ENCODE measurements around the gene CAST.
"Not testable (repeated sequence)": the region's sequence is repeated elsewhere in the genome, so short reads cannot be mapped to it uniquely, and the experiment has no call there.

CAST gene

DNA sequence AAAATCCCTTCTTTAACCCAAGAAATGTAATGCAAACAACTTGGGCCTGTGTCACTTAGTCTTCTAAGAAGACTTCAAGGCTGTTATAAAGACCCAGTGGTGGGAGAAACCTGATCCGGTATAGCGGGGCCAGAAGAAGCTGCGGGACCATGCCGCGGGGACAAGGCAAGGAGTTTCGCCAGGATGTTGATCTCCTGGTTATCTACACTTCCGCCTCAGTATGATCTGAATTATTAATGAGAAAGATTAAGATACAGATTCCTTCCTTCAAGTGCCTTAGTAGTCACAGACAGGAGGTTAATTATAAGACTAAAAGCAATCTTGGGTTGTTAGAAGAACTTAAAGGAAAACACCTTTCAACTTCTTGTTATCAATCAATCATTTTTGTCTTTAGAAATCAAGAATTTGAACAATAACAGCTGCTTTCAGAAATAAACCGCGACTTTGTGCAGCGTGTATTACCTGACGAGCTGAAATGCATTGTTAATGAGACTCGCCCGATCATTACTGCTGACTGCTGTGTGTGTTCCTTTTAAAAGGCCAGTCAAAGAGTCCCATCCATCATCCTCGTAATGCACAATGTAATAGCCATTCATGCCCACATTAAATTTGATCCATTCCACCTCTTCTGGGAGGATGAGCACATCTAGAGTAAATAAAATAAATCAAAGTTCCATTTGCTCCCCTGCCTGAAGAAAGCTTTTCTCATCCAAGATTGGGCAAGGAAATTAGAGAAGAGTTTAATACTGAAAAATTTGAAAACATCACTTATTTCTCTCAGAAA lies 123.3 kb downstream of the CAST start:
- DNase-seq, result no peak

DNA sequence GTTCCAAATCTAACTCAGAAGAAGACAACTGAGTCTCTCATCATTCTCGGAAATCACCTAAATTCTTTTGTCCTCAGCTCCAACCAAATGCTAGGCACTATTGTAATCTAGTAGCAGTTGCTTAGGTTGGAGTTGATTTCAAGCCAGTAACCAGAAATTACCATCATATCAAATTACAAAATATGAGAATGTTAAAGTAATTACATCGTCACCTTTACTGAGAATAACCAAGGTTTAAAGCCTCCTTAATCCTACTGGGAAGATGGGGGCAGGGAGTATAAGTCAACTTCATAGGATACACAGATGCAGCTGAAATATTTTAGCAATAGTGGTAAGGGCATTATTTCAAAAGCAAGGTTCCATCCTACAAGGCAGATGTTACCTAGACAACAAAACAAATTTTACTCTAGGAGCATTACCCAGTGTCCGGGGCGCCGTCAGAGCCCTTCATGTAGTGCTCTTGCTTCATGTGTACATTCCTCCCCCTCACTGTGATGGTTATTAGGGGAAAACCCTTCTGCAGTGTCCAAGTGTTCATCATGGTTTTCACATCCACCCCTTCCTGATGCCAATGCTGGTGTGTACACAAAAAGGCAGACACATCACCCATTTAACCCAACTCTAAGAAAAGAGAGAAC lies 126.1 kb downstream of the CAST start:
- DNase-seq, result no peak

DNA sequence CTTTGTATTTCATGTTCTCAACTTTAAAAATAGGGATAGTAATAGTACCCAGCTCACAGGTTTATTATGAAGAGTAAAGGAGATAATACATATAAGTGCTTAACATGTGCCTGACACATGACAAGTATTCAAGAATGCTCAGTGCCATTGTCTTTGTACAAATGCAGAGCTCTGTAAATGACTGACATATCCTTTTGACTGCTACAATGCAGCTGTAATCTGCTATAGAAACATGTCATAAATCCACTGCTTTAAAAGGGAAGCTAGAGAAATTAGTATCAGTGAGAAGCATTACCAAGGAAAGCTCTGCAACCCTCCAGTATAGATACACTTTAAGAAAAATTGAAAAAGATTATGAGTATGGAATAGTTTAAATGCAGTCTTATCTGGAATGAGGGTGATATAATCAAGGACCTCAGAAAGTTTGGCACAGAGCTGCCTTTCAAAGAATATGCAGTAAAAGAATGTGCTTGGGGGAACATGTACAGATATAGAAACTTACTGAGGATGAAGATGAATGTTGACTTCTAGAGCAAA lies 127.7 kb downstream of the CAST start:
- no peak for DNase-seq

GRCh38 chr5:96790961-96791504 lies 128.9 kb downstream of the CAST start:
- DNase-seq, result no peak

GRCh38 chr5:96794757-96795156 lies 132.6 kb downstream of the CAST start:
- peak; percentile 54 for DNase-seq

GRCh38 chr5:96795626-96796025 lies 133.4 kb downstream of the CAST start:
- DNase-seq, result no peak

DNA sequence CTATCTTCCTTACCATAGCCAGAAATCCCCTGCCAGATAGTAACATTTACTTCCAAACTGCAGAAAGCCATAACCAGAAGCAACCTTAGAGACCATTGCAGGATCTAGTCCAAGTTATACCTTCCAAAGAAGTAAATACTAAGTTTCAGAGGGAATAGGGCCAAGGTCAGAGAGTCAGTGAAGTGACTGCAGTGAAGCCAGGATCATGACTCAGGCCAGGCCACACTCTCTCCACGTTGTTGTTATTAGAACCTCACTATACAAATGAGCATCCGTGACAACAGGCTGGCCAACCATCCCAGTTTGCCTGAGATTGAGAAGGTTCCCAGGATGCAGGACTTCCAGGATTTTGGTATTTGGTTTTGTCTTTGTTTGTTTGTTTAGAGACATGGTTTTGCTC lies 134.3 kb downstream of the CAST start:
- no peak for DNase-seq

GRCh38 chr5:96801718-96802117 lies 139.5 kb downstream of the CAST start:
- DNase-seq, result not testable (repeated sequence)

- DNase-seq, result peak; percentile 54
These were observed 145.0 kb downstream of the CAST start for GRCh38 chr5:96807075-96807654.

DNA sequence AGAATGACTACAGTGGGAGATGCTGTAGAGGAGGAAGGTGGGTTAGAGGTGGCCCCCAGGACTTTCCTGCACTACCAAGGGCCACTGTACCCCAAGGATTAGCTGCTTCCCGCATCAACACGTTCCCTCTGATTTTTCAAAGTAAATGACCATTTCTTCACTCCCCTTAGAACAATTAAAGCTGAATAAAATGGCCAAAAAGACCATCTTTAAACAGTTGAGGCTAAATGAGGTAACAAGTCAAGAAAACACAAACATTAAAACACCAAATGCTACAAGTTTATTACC lies 146.3 kb downstream of the CAST start:
- DNase-seq, result no peak

- DNase-seq, result no peak
These were observed 146.8 kb downstream of the CAST start for GRCh38 chr5:96808868-96809558.

DNA sequence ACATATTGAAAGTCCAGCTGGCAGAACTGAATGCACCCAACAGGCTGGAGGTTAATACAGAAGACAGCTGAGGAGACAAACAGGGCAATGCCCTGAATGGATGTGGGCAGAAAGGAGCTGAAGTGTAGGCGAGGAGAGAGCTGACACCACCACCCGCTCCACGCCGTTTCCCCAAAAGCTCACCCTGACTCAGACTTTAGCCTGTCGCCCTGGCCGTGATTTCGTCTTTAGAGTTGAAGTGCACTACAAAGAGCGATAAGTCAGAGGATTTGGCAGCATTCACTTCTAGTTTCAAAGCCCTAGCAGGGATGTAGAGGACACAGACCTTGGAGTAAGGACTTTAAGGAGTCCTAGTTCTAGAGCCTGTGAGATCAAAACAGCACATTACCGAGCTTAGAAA lies 147.7 kb downstream of the CAST start:
- DNase-seq, result no peak

DNA sequence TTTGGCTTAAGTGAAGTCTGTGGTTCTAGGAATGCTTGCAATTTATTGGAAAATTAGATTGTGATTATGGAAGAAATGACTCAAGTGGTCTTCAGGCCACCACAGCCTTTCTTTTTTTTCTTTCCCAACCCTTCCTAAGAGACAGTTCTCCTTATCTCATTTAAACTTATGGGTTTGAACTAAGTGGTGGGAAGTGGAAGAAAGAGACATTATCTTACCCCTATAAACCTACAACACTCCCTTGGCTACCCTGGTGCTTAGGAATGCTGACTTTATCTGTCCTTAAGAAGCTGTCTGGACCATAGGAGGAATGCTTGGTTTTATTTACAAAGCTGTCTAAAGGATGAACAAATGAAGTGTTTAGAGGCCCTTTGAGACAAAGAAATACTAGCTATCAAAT lies 150.7 kb downstream of the CAST start:
- no peak for DNase-seq

DNA sequence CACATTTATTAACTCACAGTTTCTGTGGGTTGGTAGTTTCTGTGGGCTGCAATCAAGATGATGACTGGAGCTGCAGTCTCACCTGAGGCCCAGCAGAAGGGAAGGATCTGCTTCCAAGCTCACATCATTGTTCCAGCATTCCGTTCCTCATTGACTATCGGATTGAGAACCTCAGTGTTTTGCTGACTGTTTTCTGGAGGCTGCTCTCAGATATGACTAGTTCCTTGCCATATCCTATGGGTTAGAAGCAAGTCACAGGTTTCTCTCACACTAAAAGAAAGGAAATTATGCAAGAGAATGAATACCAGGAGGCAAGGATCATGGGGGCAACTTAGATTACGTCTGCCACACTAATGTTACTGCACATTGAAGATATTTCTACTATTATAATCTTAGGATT lies 151.9 kb downstream of the CAST start:
- no peak for DNase-seq

DNA sequence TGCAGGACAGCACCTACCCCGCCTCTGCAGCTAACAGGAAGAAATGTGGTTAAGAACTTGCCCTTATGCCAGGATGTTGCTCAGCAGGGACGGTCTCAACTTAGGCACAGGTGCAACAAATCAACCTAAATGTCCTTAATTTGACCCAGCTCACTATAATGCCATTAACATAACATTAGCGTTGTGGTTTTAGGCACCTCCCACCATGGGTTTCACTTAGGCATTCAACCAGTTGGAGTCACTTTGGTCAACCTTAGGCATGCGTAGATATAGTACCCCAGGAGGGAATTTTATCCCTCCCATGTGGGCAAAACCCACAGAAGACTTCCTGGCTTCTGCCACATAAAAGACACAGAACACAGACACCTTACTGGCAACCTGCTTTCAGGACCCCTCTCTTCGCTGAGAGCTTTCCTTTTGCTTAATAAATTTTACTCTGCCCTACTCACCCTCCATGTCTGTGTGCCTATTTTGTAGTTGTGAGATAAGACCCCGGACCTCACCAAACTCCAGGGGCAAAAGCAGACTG lies 154.3 kb downstream of the CAST start:
- DNase-seq, result peak; percentile 41

DNA sequence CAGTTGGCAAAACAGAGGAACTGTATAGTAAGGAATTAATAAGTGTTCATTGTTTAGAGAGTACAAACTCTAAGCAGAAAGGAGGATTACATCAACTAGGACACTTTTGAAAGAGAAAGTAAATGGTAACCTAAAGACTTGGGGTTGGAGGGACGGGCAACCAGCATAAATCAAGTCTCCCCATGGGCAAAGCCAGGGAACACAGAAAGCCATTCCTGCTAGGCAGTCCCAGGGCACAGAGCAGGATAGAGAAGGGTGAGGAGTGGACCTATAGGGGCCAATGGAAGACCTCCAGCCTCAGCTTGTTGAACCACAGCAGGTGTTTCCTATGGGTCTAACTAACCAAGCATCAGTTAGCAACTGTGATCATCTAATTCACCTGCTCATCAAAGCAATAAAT lies 154.8 kb downstream of the CAST start:
- DNase-seq, result no peak

- no peak for DNase-seq
These were observed 155.3 kb downstream of the CAST start for GRCh38 chr5:96817506-96817905.

- DNase-seq, result no peak
These were observed 156.1 kb downstream of the CAST start for GRCh38 chr5:96818125-96818788.

- DNase-seq, result no peak
These were observed 157.6 kb downstream of the CAST start for GRCh38 chr5:96819806-96820205.

GRCh38 chr5:96821260-96821916 lies 159.2 kb downstream of the CAST start:
- DNase-seq, result no peak

GRCh38 chr5:96822686-96823459 lies 160.7 kb downstream of the CAST start:
- DNase-seq, result no peak
